ENCODE results near the gene PPIP5K1.

Gene PPIP5K1

DNA sequence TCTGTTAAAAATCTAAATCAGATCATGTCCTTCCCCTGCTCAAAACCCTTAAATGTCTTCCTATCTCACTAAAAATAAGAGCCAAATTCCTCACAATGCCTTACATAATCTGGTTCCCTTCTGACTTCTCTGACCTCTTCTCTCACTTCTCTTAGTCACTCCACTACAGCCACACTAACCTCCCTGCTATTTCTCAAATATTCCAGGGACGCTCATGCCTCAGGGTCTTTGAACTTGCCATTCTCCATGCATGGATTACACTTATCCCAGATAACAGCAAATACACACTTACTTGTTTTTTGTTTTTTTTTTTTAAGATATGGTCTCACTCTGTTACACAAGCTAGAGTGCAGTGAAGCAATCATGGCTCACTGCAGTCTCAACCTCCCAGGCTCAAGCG, 105.6 kb downstream of the PPIP5K1 start:
- DNase-seq, result no peak

All from activated CD4-positive, alpha-beta T cell treated with anti-CD3 and anti-CD28 coated beads, Interleukin-2, Interleukin-6, amounts not matched to agents 100 ng/mL and 50 ng/mL, durations not matched to agents 16 hours and 8 hours (primary cell).